K562 (cell line): ENCODE measurements around the gene FAM110D. TPM values are rescaled to one million over a fixed set of nuclear protein-coding genes. Genes with fewer than 3 reads are reported as not detected.

Experiments used
- ATAC-seq: fragments of 200-7000 bp; cut with Tn5 transposase; 3 replicates; pipeline ENCODE4 v1.9.1; 2020; ENCODE audit warnings: moderate library complexity
- BruUV-seq: library from RNA; stranded (reverse); fragments of 400-500 nt; replicated peaks from 2 replicates; lab custom pipeline; 2021; lab: Mats Ljungman, UMichigan
- CTCF ChIA-PET: fragments of 300-600 bp; formaldehyde crosslinking; extraction: SDS; loops from one replicate; lab custom pipeline; 2021; ENCODE audit warnings: low intra/inter-chr PET ratio; lab: Yijun Ruan, JAX
- POLR2A ChIA-PET: fragments of 300-600, 350-650 bp; sonication (Branson Sonifier 250); formaldehyde crosslinking; extraction: SDS; loops from one replicate; lab custom pipeline; 2021; ENCODE audit warnings: antibody characterized with exemption, inconsistent platforms; lab: Yijun Ruan, JAX
- DNase-seq, 4 experiments: peaks; one replicate each; pipeline versions ENCODE4 v3.0.0 to v3.0.0-alpha.2; 2011 to 2018; ENCODE audit warnings: low spot score in 3 of 4, mixed read lengths in 3 of 4; ENCODE audit errors: extremely low read depth in 1 of 4
- FAIRE-seq: peaks from 2 replicates; lab custom pipeline; 2011; peaks lifted over from hg19 to GRCh38; lab: Jason Lieb, UNC
- H2AFZ ChIP-seq: 2 replicates; pipeline ENCODE4 v1.6.0; 2011; ENCODE audit warnings: low read depth, low read length, control low read depth, inconsistent platforms
- H3K27ac ChIP-seq: fragments of 200-600 bp; 3 replicates; pipeline ENCODE4 v1.8.0; 2011; ENCODE audit warnings: low read depth, mild to moderate bottlenecking, control low read depth, inconsistent platforms, low read length, moderate library complexity, mixed read lengths; ENCODE audit errors: extremely low read depth
- H3K27me3 ChIP-seq, 2 experiments: fragments of 300-600 bp in 1 of 2; 2 replicates in 1 of 2; 3 replicates in 1 of 2; pipeline versions ENCODE4 v1.6.0 to v1.8.0; 2011; ENCODE audit warnings: inconsistent platforms in 2 of 2, low read length in 2 of 2, mild to moderate bottlenecking in 1 of 2, mixed read lengths in 1 of 2, moderate library complexity in 1 of 2; ENCODE audit not compliant: control insufficient read depth in 2 of 2, insufficient read depth in 2 of 2
- H3K36me3 ChIP-seq: fragments of 300-600 bp; 3 replicates; pipeline ENCODE4 v1.8.0; 2011; ENCODE audit warnings: mild to moderate bottlenecking, low read length, inconsistent platforms; ENCODE audit not compliant: control insufficient read depth, insufficient read depth
- H3K4me1 ChIP-seq, 2 experiments: fragments of 200-600 bp in 1 of 2; replicated peaks in 1 of 2; 2 replicates in 1 of 2; 3 replicates in 1 of 2; pipeline versions ENCODE4 v1.5.1 to v1.8.0; 2011; ENCODE audit warnings: inconsistent platforms in 2 of 2, low read length in 2 of 2, mild to moderate bottlenecking in 1 of 2, mixed read lengths in 1 of 2, moderate library complexity in 1 of 2; ENCODE audit not compliant: control insufficient read depth in 2 of 2, insufficient read depth in 2 of 2
- H3K4me2 ChIP-seq: 2 replicates; pipeline ENCODE4 v1.6.1; 2011; ENCODE audit warnings: low read length, control low read depth, inconsistent platforms, mixed read lengths; ENCODE audit not compliant: insufficient read depth
- H3K4me3 ChIP-seq: fragments of 200-600 bp; sonication (generic), shearing (Covaris generic); 2 replicates; pipeline ENCODE4 v1.5.1; 2016; ENCODE audit warnings: control low read depth, inconsistent platforms
- H3K79me2 ChIP-seq: fragments of 200-600 bp; 3 replicates; pipeline ENCODE4 v1.8.0; 2011; ENCODE audit warnings: low read length, inconsistent platforms; ENCODE audit not compliant: control insufficient read depth, insufficient read depth
- H3K9ac ChIP-seq, 2 experiments: 2 replicates each; pipeline versions ENCODE4 v1.6.0 to v1.6.1; 2011; ENCODE audit warnings: low read depth in 2 of 2, low read length in 2 of 2, control low read depth in 1 of 2, inconsistent platforms in 1 of 2, mild to moderate bottlenecking in 1 of 2, mixed read lengths in 1 of 2; ENCODE audit not compliant: insufficient read depth in 1 of 2
- H3K9me1 ChIP-seq: one replicate; pipeline ENCODE4 v1.6.0; 2011; ENCODE audit warnings: inconsistent platforms, mild to moderate bottlenecking, low read length, moderate library complexity; ENCODE audit not compliant: control insufficient read depth, insufficient read depth
- H3K9me3 ChIP-seq: replicated peaks from 2 replicates; pipeline ENCODE4 v1.5.1; 2011; ENCODE audit warnings: low read depth, low read length, inconsistent platforms; ENCODE audit not compliant: control insufficient read depth, insufficient read depth
- H4K20me1 ChIP-seq: replicated peaks from 2 replicates; pipeline ENCODE4 v1.6.1; 2011; ENCODE audit warnings: low read length, inconsistent platforms, mixed read lengths; ENCODE audit not compliant: control insufficient read depth, insufficient read depth
- FOXP1 ChIP-seq: sonication (generic); formaldehyde crosslinking; IDR thresholded peaks from 2 replicates; pipeline ENCODE4 v1.8.0; 2022; ENCODE audit warnings: mild to moderate bottlenecking, missing genetic modification reagents
- HBP1 ChIP-seq: fragments of 450-650 bp; formaldehyde crosslinking; IDR thresholded peaks from 2 replicates; pipeline ENCODE4 v1.4.0; 2022; ENCODE audit warnings: missing genetic modification characterization
- KDM5B ChIP-seq: fragments of 200-600 bp; sonication (generic); IDR thresholded peaks from 2 replicates; pipeline ENCODE4 v1.6.1; 2012; ENCODE audit warnings: low read depth, mild to moderate bottlenecking, moderate library complexity, low read length, control low read depth, inconsistent platforms; ENCODE audit not compliant: insufficient replicate concordance
- NR3C1 ChIP-seq: sonication (generic); formaldehyde crosslinking; IDR thresholded peaks from 2 replicates; pipeline ENCODE4 v1.8.1; 2022; ENCODE audit warnings: missing genetic modification reagents
- SIRT6 ChIP-seq: IDR thresholded peaks from one replicate; pipeline ENCODE4 v1.6.1; 2012; ENCODE audit warnings: low read depth, mild to moderate bottlenecking, control low read depth, inconsistent platforms, low read length, moderate library complexity
- TOE1 ChIP-seq, 2 experiments: fragments of 450-650 bp in 1 of 2; sonication (generic) in 1 of 2; formaldehyde crosslinking in 1 of 2; IDR thresholded peaks; 2 replicates each; pipeline versions ENCODE4 v1.7.1 to v1.8.0; 2016 to 2022; ENCODE audit warnings: borderline replicate concordance in 2 of 2, mild to moderate bottlenecking in 2 of 2, antibody characterized with exemption in 1 of 2, inconsistent platforms in 1 of 2, low read depth in 1 of 2, missing genetic modification reagents in 1 of 2, moderate library complexity in 1 of 2
- ZNF143 ChIP-seq: sonication (generic); formaldehyde crosslinking; IDR thresholded peaks from 2 replicates; pipeline ENCODE4 v1.9.0; 2022; ENCODE audit warnings: mild to moderate bottlenecking, missing genetic modification reagents
- ZNF217 ChIP-seq: sonication (generic); formaldehyde crosslinking; IDR thresholded peaks from 2 replicates; pipeline ENCODE4 v1.8.0; 2022; ENCODE audit warnings: mild to moderate bottlenecking, missing genetic modification reagents
- ZNF583 ChIP-seq: fragments of 250-450 bp; sonication (Bioruptor Pico); IDR thresholded peaks from 2 replicates; pipeline ENCODE4 v1.4.0; 2020
- ZNF76 ChIP-seq: fragments of 250-450 bp; sonication (Bioruptor Pico); IDR thresholded peaks from 2 replicates; pipeline ENCODE4 v1.4.0; 2020; ENCODE audit warnings: mild to moderate bottlenecking, moderate library complexity, borderline replicate concordance
- WGBS: fragments of 100-300 bp; shearing (Covaris generic); methylation state at CpG from one replicate; pipeline ENCODE4 v1.1.6; 2016; ENCODE audit warnings: low coverage, mixed read lengths; ENCODE audit not compliant: insufficient coverage; ENCODE audit errors: missing lambda C conversion rate; 5-methylcytosine and 5-hydroxymethylcytosine counted together
- in situ Hi-C: fragments of 300-500 bp; cut with MboI; formaldehyde crosslinking; loops from 4 replicates; pipeline ENCODE4 v1.15.0; 2018; ENCODE audit warnings: inconsistent platforms, mixed read lengths
- intact Hi-C: fragments of 100-400 bp; cut with micrococcal nuclease; formaldehyde crosslinking; loops from 2 replicates; pipeline ENCODE4 v1.14.2; 2022
- polyA plus RNA-seq, 8 experiments: library from polyadenylated mRNA; depleted of rRNA in 4 of 8; stranded (reverse) in 5 of 8; unstranded in 3 of 8; fragments of >200 nt; fragmentation: Nextera tagmentation in 2 of 8; fragmentation: Illumina TruSeq in 1 of 8; extraction: Ambion mirVana in 2 of 8; extraction: Trizol in 1 of 8; gene quantifications; 2 replicates each; pipeline versions ENCODE4 v1.2.1 to v1.2.3, GENCODE V29; 2011 to 2014; ENCODE audit warnings: inconsistent platforms in 1 of 8, missing spikeins in 1 of 8
- total RNA-seq, 7 experiments: library from RNA; depleted of rRNA in 6 of 7; stranded (reverse); fragments of >200 nt in 6 of 7; fragmentation: Illumina TruSeq in 2 of 7; extraction: Trizol in 2 of 7; gene quantifications; 2 replicates each; pipeline versions ENCODE4 v1.2.1 to v1.2.3, GENCODE V29; 2011 to 2021; ENCODE audit warnings: low replicate concordance in 1 of 7

FAM110D gene
- total and polyA plus RNA-seq, 9 of the 15 experiments (the other 6 are each of a cell fraction or from before 2014, with no cell fraction given): 0.04 to 1.1 (median 0.33) TPM

DNA sequence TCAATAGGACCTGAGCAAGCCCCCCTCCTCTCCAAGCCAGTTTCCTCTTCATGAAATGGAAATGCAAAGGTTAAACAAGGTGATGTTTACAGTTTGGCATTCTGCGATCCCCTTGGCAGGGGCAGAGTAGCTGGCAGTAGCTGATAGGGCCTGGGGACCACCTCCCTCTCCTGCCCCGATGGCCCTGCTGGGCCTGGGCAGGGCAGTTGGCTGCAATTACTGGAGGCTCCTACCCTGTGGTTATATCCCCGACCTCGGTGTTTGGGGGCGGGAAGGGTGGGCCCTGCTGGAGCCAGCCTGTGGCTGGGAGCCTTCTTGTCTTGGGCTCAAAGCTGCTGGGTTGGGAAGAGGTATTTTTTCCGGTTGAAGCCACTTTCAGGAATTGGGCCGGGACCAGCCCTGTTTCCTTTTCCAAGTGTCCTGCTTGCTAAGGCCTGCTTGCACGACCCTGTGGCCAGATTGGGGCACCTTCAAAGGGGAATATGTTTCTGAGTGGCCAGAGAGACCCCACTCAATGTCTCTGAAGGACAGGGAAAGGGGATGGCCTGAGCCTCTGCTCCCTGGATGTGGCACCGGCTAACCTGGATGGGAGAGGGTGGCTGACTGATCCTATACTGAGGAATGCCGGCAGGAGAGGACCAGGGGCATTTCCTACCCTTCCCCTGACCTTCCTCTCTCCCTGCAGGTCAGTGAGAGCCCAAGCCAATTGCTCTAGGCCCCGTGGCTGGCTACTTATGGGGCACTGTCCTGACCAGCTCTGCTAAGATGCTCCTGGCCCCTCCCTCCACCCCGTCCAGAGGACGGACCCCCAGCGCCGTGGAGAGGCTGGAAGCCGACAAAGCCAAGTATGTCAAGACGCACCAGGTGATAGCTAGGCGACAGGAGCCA lies 1.9 kb downstream of the FAM110D start:
- Histone ChIP-seq H3K27me3 (no peaks in the 10 kb centered on the region), H3K9me3 (no peaks in the 10 kb centered on the region), H3K79me2 (no peaks in the 10 kb centered on the region; the same call in 2 of the 3 replicates), H3K4me3 (peak overlapping the region; percentile 43), H4K20me1 (no peaks in the 10 kb centered on the region), H2AFZ (peak overlapping the region; percentile 90), H3K9ac (peak overlapping the region; percentile 78 to 95), H3K4me2 (peak overlapping the region; percentile 87), H3K36me3 (no peaks in the 10 kb centered on the region), H3K9me1 (no peaks in the 10 kb centered on the region), H3K27ac (peak overlapping the region; percentile 80), H3K4me1 (peaks cover 29 to 63% of the 10 kb centered on the region in 2 experiments)
- CTCF ChIA-PET: interaction anchor here (0.6 to 2.6 kb wide), 7 partner anchors 34 to 1229 kb away, joined by 3 to 26 read pairs (median 3); no protein-coding TSS in a partner anchor
- POLR2A ChIA-PET: interaction anchor here (0.5 to 1.8 kb wide), 11 partner anchors 9 to 1406 kb away, joined by 3 to 6 read pairs (median 3); partner anchors contain the start of genes PDIK1L and ZNF593
- FAIRE-seq (peak; percentile 57), ATAC-seq (no peak; the same call in 2 of the 3 replicates), DNase-seq (peak in 1 of 4 experiments; percentile 15)
- 43% methylated on average over 18 of the region's 18 CpGs for WGBS
- intact Hi-C loops: loop anchor here (2.0 kb wide), 1 partner anchor 124 kb away; no protein-coding TSS in a partner anchor
- no TSS peak for BruUV-seq
- TF ChIP-seq ZNF143 (0 out of 2 replicates have a peak, but pooled peaks have one; percentile 31), SIRT6 (no peak), NR3C1 (no peak), ZNF583 (CRISPR knock-in tag) (no peak), ZNF76 (CRISPR knock-in tag) (no peak), KDM5B (peak; percentile 24), HBP1 (CRISPR knock-in tag) (0 out of 2 replicates have a peak, but pooled peaks have one; percentile 5), FOXP1 (CRISPR knock-in tag) (peak; percentile 14; the same call in 1 of the 2 replicates), TOE1 (IDR thresholded peaks at IDR 0.05; ENCODE audit: borderline replicate concordance) (no peak), TOE1 (CRISPR knock-in tag; IDR thresholded peaks at IDR 0.05; ENCODE audit: borderline replicate concordance, low read depth) (0 out of 2 replicates have a peak, but pooled peaks have one; percentile 56), ZNF217 (CRISPR knock-in tag) (no peak)
- in situ Hi-C loops: no loop called here
